DND-41 (cell line): ENCODE data around the gene FAM107B.

Experiments used
- CTCF ChIP-seq: IDR thresholded peaks from 2 replicates; pipeline ENCODE4 v1.5.1; 2012; ENCODE audit warnings: borderline replicate concordance, low read length, moderate library complexity, mild to moderate bottlenecking; ENCODE audit not compliant: poor library complexity, severe bottlenecking; ENCODE audit errors: extremely low read depth
- EZH2 ChIP-seq: IDR thresholded peaks from 3 replicates; pipeline ENCODE4 v1.6.1; 2012; ENCODE audit warnings: borderline replicate concordance, low read depth, mild to moderate bottlenecking, moderate library complexity, low read length, inconsistent platforms; ENCODE audit not compliant: severe bottlenecking

- TF ChIP-seq CTCF (no peak), EZH2 (no peak)
Observed at GRCh38 chr10:14574291-14574690, 200.4 kb downstream of the FAM107B start.
